ENCODE data around the gene ACADVL.
"Not testable (repeated sequence)": the region's sequence is repeated elsewhere in the genome, so short reads cannot be mapped to it uniquely, and the experiment has no call there.

The ACADVL gene

GRCh38 chr17:7235693-7236665, 16.2 kb downstream of the ACADVL start:
- peak; percentile 54 for DNase-seq

DNA sequence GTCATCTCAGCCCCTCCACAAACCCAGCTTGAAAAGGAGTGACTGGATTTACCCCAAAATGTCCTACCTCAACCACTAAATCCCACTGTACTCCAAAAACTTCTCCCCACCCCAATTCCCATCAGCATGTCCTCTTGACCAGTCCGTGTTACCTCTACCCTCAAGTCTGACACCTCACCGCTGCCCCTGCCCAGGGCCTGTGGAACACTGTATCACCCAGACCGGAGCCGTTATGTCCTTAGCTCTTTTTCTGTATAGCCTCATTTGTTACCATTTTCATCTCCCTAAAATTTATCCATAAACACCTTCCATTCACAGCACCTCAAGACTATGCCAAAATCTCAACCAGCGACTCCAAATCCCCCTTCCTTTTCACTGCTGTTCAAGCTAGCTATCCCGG, 17.1 kb downstream of the ACADVL start:
- DNase-seq = no peak

GRCh38 chr17:7237266-7237760, 17.6 kb downstream of the ACADVL start:
- DNase-seq = no peak

DNA sequence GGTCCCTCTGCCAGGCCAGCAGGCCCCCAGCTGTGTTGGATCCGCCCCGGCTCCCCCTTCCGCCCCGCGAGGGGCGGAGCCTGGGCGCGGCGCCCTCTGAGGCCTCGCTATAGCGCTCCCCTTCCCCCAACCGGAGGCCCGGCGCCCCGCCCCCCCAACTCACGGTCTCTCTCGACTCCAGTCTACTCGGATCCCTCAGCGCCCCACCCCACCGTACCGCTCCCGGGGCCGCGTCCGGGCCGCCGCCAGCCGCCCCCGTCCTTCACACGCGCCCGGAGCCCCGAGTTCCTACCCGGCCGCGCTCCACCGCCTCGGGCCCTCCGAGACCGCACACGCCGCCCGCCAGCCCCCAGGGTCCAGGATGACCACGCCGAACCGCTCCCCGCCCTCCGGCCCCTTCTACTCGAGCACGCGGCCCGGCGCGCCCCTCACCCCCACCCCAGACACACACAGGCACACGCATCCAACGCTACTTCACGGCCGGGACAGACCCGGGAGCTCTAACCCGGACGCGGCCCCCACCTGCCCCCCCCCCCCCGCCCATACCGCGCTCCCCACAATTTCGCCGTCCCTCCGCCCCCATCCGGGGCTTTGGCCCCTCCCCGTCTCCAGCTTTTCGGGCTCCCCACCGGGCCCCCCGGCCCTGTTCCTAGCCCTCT, 18.2 kb downstream of the ACADVL start:
- peak; percentile 46 for DNase-seq

- no peak for DNase-seq
Measured at GRCh38 chr17:7238420-7239090, 18.8 kb downstream of the ACADVL start.

GRCh38 chr17:7239091-7240027, 19.6 kb downstream of the ACADVL start, which contains the start of gene PHF23:
Gene PHF23 (minus strand): TSS chr17:7239457. CDS start chr17:7239279, 178 bp downstream.
- peak; percentile 99 for DNase-seq

DNA sequence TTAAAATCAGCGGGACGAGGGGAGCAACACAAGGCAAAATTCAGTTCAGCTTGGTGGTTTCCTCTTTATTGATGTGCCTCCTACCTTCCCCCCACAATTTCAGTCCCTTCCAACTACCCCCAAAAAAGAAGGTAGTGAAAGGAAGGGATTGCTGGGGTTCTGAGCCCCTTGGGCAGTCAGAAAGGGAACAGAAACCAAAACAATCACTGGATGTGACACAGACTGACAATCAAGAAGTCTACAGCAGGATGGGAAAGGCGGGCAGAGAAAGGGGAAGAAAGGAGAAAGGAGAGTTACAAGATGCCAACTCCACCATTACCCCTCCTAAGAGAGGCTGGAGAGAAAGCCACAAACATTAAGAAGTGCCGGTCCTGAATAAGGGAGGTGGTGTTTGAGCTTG, 20.6 kb downstream of the ACADVL start:
- no peak for DNase-seq

GRCh38 chr17:7241090-7241733, 21.5 kb downstream of the ACADVL start:
- no peak for DNase-seq

- peak; percentile 81 for DNase-seq
Measured at GRCh38 chr17:7241783-7242716, 22.3 kb downstream of the ACADVL start, which contains the start of gene GABARAP. Gene GABARAP (minus strand): TSS chr17:7242449. CDS start chr17:7242330, 119 bp downstream.

GRCh38 chr17:7242717-7243452, 23.1 kb downstream of the ACADVL start:
- DNase-seq = peak; percentile 82

- DNase-seq = no peak
Measured at GRCh38 chr17:7243453-7243729, 23.7 kb downstream of the ACADVL start.

DNA sequence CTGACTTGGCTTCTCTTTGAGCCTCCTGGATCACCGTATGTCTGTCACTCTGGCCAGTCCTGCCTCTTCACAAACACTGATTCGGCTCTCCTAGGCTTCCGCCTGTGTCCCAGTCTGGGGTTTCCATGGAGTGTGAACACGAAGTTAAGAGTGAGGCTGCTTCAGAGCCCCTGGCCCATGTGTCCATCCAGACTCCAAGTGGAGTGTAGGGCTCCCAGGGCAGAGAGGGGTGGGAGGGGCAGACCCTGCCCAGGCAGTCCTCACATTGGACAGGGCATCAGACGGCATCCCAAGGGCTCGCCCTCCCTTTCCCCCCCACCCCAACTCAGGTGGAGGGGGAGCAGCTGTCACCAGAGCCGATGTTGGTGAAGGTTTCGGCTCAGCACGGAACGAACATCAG, 24.1 kb downstream of the ACADVL start:
- DNase-seq = not testable (repeated sequence)

- DNase-seq = no peak
Measured at GRCh38 chr17:7246779-7247178, 27.0 kb downstream of the ACADVL start.

GRCh38 chr17:7248796-7249195, 29.1 kb downstream of the ACADVL start:
- no peak for DNase-seq

GRCh38 chr17:7249214-7249613, 29.5 kb downstream of the ACADVL start:
- no peak for DNase-seq

DNA sequence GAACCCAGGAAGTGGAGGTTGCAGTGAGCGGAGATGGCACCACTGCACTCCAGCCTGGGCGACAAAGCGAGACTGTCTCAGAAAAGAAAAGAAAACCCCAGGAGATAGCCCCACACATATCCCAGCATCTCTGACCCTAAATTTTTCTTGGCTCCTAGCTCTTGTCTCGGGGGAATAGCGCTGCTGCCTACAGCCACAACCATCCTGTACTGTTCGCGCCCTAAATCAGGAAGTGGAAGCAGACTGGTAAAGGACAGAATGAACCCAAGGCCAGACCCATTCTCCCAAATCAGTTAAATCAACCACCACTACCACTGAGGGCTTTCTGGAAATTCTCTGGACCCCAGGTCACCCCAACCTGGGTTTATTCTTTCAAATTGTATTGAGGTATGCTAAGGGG, 30.1 kb downstream of the ACADVL start:
- DNase-seq = no peak

DNA sequence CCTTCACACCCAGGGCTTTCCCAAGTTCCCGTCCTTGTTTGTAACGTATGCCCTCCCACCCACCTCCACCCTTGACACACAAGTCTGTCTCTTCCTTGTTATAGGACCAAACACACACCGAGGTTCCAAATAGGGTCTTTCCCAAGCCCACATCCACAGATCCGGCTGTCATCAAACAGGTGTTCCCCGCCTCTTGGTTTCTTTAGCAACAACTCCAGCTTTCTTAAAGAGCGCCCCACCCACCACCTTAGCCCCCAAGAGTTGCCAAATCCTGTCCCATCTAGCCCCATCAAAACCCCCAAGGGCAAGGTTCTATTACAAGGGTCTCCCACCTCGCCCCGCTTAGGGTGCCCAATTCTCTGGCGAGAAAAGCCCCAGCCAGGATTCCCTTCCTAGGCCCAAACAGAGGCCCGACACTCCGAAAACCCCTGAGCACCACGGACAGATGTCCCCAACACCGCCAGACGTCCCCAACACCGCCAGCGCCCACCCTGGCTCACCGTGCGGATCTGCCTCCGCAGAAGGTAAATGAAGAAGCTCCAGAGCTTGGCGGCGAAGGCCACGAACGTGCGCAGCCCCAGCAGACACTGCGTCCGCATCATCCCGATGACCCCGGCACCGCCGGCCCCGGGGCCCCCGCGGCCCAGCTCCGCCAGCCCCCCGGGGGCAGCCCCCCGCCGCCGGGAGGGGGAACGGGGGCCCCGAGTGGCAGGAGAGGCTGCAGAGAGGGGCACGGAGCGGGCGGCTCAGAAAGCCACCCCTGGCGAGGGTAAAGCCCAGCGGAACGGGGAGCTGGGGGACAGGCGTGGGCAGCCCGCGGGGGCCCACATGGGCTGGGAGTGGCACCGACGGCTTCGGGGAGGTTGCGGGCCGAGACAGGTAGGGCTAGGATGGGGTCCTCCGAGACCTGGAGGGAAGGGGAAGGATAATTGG, 31.2 kb downstream of the ACADVL start:
- no peak for DNase-seq

GRCh38 chr17:7251661-7252175, 32.0 kb downstream of the ACADVL start, which contains the start of gene CTDNEP1:
Gene CTDNEP1 (minus strand): TSS chr17:7251734. CDS start chr17:7251296, 438 bp downstream.
- DNase-seq = peak; percentile 99

Data from NCI-H226 (cell line).